Stimulated activated CD8-positive, alpha-beta memory T cell treated with anti-CD3 and anti-CD28 coated beads, Interleukin-15, amount 100 ng/mL, for 24 hours (primary cell): ENCODE data around the gene PPFIA4.

Source experiments
- DNase-seq: peaks from one replicate; pipeline ENCODE4 v3.0.0-alpha.2; 2020; ENCODE audit warnings: low read depth

The PPFIA4 gene

DNA sequence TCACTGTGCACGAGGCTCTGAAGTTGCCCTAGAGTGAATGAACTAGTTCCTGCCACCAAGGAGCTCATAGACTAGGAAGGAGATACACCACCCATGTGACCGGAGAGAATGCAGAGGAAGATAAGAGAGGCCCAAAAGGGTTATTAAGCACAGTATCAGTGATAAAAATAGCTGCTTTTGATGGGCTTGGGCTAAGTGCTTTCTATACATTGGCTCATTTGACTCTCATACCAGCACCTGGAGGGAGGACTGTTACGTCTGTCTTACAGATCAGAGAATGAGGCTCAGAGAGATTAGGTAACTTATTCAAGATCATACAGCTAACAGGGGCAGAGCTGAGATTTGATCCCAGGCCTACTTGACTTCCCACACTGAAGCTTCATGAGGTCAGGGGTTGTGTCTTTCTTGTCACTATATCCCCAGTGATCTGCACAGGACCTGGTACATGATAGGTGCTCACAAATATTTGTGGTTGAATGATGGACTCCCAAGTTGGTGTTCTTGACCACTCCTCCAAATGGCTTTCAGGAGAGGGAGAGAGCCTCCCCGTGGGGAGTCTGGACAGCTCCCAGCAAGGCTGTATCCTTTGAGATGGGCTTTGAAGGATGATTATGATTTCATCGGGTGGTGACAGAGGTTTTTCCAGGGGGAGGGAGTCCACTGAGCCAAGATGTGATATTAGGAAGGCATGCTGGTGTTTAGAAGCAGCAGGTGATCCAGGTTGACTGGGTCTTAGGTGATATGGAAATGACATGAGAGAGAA lies 14.4 kb downstream of the PPFIA4 start:
- DNase-seq, result no peak

DNA sequence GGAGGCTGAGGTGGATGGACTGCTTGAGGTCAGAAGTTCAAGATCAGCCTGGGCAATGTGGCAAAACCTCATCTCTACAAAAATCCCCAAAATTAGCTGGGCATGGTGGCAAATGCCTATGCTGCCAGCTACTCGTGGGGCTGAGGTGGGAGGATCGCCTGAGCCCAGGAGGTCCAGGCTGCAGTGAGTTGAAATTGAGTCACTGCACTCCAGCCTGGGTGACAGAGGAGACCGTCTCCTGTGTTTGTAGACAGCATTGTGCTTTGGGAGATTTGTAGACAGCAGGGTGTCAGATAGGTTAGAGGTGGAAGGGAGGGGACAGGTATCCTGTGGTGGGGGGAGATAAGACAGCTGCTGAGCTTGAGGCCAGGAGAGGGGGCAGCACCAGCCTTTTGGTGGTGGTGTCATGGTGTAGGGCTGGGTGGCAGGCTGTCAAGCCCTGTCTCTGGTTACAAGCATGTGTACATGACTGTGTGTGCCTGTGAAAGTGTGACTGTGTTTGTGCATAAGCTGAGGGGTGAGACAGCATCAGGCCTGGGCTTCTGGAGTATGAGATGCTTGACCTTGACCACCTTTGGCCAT lies 15.2 kb downstream of the PPFIA4 start:
- no peak for DNase-seq

- no peak for DNase-seq
Observed at GRCh38 chr1:203043830-203044545, 17.7 kb downstream of the PPFIA4 start.

DNA sequence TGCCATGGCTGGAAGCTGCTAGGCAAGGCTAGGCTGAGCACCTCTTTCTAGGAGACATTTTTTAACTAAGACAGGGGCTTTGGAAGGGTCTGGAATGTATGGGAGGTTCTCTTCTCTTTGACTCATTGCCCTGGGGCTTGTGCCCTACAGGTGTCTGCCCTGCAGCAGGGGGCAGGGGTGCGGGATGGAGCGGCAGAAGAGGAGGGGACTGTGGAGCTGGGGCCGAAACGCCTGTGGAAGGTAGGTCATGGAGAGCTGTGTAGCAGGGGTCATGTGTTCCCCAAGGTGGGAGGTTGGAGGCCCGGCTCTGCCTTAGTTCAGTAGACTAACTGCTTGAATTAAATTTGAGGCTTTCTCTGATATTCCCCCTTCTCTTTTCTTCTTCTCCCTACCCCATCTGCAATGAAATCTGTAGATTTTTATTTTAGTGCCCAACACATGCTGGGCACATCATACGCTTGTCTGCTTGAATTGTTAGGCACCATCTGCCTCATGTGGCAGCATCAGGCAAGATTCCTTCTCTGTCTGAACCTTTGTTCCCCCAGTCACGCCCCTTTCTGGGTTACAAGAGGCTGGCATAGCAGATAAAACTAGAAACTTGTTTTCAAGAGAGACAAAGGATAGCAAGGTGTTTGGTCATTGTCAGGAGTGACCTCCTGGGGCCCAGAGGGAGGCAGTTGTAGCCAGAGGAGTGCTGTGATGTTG lies 18.4 kb downstream of the PPFIA4 start:
- DNase-seq, result no peak

DNA sequence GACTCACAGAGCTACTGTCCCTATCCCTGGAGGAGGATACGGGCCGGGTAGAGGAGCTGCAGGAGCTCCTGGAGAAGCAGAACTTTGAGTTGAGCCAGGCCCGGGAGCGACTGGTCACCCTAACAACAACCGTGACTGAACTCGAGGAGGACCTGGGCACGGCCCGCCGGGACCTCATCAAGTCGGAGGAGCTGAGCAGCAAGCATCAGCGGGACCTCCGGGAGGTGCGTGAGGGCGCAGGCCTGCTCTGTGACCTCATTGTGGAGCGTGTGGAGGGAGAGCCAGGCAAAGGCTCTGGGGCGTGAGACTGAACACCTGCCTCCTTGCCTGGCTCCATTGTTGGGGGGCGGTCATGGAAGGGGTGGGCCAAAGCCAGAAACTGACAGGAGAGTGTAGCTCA lies 19.0 kb downstream of the PPFIA4 start:
- DNase-seq, result no peak

- DNase-seq, result no peak
Observed at GRCh38 chr1:203045821-203046594, 19.7 kb downstream of the PPFIA4 start.

GRCh38 chr1:203046984-203047630 lies 20.8 kb downstream of the PPFIA4 start:
- DNase-seq, result no peak

- no peak for DNase-seq
Observed at GRCh38 chr1:203048086-203048485, 21.8 kb downstream of the PPFIA4 start.

GRCh38 chr1:203048555-203049051 lies 22.3 kb downstream of the PPFIA4 start:
- DNase-seq, result no peak

- DNase-seq, result no peak
Observed at GRCh38 chr1:203049077-203049476, 22.8 kb downstream of the PPFIA4 start.

DNA sequence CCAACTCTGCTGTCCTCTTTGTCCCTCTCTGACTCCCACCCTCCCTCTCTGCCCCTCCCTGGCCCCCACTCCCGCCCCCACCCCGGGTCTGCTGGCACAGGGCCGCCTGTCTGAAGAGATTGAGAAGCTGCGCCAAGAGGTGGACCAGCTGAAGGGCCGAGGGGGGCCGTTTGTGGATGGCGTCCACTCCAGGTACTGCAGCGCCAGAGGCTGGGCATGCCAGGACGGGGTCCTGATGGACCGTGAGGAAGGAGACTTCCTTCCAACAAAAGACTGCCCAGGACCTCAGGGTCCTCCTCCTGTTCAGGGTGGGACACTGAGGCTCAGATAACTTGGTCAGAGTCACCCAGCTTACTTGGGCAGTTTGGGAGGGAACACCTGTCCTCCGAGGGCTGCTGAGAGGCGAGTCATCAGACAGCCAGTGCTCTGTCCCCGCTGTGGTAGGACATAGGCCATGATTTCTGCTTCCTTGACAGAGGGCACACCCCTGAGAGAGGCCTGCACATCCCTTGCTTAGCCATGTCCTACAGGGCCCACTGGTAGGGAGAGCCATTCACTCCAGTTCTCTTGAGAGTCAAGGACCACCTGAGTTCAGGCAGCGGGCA lies 23.4 kb downstream of the PPFIA4 start:
- no peak for DNase-seq

DNA sequence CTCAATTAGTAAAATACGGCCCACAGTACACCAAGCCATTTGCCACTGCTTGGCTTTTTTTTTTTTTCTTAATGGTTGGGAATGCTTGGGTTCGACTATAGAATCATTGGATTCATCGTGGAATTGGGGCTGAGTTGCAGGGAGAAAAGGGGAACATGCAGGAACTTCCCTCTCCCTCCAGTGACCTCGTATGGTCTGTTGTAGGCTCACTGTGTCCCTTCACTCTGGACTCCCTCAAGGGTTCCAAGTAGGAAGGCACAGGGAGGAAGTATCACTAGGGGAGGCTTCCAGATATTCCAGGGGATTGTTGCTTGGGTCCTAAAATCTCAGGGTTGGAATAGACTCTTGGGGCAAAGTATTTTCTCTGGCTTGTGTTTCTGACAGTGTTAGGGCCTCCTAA lies 24.5 kb downstream of the PPFIA4 start:
- no peak for DNase-seq

GRCh38 chr1:203051841-203052324 lies 25.6 kb downstream of the PPFIA4 start:
- DNase-seq, result no peak

DNA sequence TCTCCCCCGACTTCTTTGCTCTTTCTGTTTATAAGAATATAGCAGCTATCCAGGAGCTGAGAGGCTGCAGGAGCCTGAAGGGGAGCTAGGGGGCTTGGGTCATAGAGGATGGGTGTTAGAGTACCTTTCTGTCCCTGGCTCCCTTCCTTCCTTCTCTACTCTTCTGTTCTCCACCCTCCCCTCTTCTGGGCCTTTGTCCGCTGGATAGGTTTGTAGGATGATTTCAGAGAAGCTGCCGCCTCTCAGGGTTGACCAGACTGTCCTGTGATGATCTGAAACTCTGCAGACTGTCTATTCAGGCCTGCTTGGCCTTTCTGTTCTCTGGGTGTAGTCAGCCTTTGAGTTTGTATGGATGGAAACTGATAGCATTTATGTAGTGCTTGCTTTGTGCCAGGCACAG lies 26.3 kb downstream of the PPFIA4 start:
- no peak for DNase-seq

GRCh38 chr1:203054184-203054583 lies 27.9 kb downstream of the PPFIA4 start:
- no peak for DNase-seq

GRCh38 chr1:203054642-203055041 lies 28.4 kb downstream of the PPFIA4 start:
- no peak for DNase-seq

DNA sequence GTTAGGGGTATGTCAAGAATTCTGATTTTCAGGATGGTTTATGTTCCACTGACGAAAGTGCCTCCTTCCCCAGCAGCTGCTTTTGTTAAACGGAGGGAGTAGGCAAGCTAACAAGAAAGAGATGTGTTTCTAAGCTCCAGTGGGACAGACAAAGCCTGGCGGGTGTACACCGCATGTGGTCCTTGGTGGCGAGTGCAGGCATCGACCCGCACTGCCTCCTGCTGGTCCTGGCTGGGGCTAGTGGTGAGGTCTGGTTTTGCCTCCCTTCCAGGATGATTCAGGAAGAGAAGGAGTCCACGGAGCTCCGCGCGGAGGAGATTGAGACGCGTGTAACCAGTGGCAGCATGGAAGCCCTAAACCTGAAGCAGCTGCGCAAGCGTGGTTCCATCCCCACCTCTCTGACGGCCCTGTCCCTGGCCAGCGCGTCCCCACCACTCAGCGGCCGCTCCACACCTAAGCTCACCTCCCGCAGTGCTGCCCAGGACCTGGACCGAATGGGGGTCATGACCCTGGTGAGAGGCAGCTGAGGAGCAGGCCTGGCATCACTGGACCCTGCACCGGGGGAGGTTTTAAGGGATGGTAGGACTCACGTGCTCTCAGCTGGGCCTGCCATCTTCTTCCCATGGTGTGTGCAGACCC lies 29.0 kb downstream of the PPFIA4 start:
- no peak for DNase-seq

- no peak for DNase-seq
Observed at GRCh38 chr1:203056012-203056411, 29.7 kb downstream of the PPFIA4 start.

- no peak for DNase-seq
Observed at GRCh38 chr1:203056516-203056915, 30.2 kb downstream of the PPFIA4 start.
